ENCODE measurements around the gene EMC10.
A peak's percentile ranks its signal among the peaks of the same experiment; 100 is the strongest.
"Not testable (repeated sequence)": the region's sequence is repeated elsewhere in the genome, so short reads cannot be mapped to it uniquely, and the experiment has no call there.

EMC10 gene

DNA sequence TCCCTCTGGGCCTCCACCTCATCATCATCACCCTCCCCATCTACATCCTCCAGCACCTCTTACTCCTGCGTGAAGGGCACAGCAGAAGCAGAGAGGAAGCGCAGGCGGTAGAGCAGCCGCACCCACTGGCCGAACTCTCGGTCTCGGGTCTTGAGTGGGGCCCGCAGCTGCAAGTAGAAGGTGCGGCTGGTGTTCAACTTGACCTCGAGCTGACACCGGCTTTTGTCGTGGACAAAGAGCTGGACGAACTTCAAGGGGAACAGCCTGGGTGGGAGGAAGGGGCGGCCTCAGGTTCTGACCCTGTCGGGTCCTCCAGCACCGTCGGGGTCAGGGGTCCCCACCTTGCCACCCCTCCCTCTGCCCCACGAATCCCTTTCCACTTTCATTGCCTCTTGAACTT lies 8.7 kb upstream of the EMC10 start:
- 90% methylated on average over 15 of the region's 18 CpGs for WGBS (ENCODE audit: insufficient coverage)
- DNase-seq = no peak
- Histone ChIP-seq H3K27ac (ENCODE audit: insufficient read depth in 1 of 2, low read depth in 1 of 2, low read length in 2 of 2, poor library complexity in 1 of 2, severe bottlenecking in 2 of 2) (no peak overlapping the region), H3K4me3 (ENCODE audit: control insufficient read depth in 1 of 7, extremely low read depth in 1 of 7, insufficient read depth in 4 of 7, low read depth in 2 of 7, low read length in 6 of 7) (no peak overlapping the region), H3K36me3 (ENCODE audit: control insufficient read depth in 4 of 4, insufficient read depth in 4 of 4, low read length in 3 of 4) (no peaks in the 10 kb centered on the region), H3K27me3 (replicated peaks in 2 of 5; ENCODE audit: control insufficient read depth in 4 of 5, insufficient read depth in 5 of 5, low read length in 4 of 5) (peaks cover 0 to 2% (median 0%) of the 10 kb centered on the region in 5 experiments), H3K9me3 (ENCODE audit: control extremely low read depth in 1 of 5, control insufficient read depth in 4 of 5, insufficient read depth in 2 of 5, low read depth in 1 of 5, low read length in 4 of 5) (no peaks in the 10 kb centered on the region), H3K4me1 (ENCODE audit: control extremely low read depth in 1 of 4, control insufficient read depth in 4 of 4, insufficient read depth in 4 of 4, low read length in 3 of 4) (no peaks in the 10 kb centered on the region)
- ChIA-PET POLR2A (no interaction called here), CTCF (no interaction called here)

DNA sequence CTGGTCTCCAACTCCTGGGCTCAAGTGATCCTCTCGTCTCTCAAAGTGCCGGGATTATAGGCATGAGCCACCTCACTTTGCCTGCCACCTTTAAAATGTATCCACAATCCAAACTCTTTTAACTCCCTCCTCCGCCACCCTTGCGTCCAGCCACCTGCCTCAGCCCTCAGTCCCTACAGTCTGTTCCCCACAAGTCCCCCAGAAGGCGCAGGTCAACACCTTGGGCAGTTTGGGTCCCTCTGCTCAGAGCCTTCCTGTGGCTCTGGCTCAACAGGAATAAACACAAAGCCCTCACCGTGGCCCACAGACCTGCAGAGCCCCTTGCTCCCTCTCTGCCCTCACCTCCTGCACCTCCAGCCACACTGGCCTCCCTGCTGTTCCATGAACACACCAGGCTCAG lies 7.5 kb upstream of the EMC10 start:
- no peak overlapping the region for H3K27ac ChIP-seq (ENCODE audit: insufficient read depth in 1 of 2, low read depth in 1 of 2, low read length in 2 of 2, poor library complexity in 1 of 2, severe bottlenecking in 2 of 2)
- ChIA-PET CTCF (no interaction called here), POLR2A (no interaction called here)
- no peak for DNase-seq
- no peaks in the 10 kb centered on the region for H3K4me1 ChIP-seq (ENCODE audit: control extremely low read depth in 1 of 4, control insufficient read depth in 4 of 4, insufficient read depth in 4 of 4, low read length in 3 of 4)
- peaks cover 0 to 2% (median 0%) of the 10 kb centered on the region in 5 experiments for H3K27me3 ChIP-seq (replicated peaks in 2 of 5; ENCODE audit: control insufficient read depth in 4 of 5, insufficient read depth in 5 of 5, low read length in 4 of 5)
- no peak overlapping the region for H3K4me3 ChIP-seq (ENCODE audit: control insufficient read depth in 1 of 7, extremely low read depth in 1 of 7, insufficient read depth in 4 of 7, low read depth in 2 of 7, low read length in 6 of 7)
- H3K9me3 ChIP-seq (ENCODE audit: control extremely low read depth in 1 of 5, control insufficient read depth in 4 of 5, insufficient read depth in 2 of 5, low read depth in 1 of 5, low read length in 4 of 5) = no peaks in the 10 kb centered on the region
- WGBS (ENCODE audit: insufficient coverage) = 90% methylated on average over 6 of the region's 6 CpGs
- no peaks in the 10 kb centered on the region for H3K36me3 ChIP-seq (ENCODE audit: control insufficient read depth in 4 of 4, insufficient read depth in 4 of 4, low read length in 3 of 4)

DNA sequence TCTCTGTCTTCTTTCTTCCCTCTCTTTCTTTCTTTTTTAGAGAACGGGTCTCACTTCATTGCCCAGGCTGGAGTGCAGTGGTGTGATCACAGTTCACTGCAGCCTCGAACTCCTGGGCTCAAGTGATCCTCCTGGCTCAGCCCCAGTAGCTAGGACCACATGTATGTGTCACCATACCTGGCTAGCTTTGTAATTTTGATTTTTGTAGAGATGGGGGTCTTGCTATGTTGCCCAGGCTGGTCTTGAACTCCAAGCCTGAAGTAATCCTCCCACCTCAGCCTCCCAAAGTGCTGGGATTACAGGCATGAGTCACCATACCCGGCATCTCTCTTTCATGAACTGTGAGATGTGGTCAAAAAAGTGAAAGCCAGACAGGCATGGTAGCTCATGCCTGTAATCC lies 3.0 kb upstream of the EMC10 start:
- H3K9me3 ChIP-seq (ENCODE audit: control extremely low read depth in 1 of 5, control insufficient read depth in 4 of 5, insufficient read depth in 2 of 5, low read depth in 1 of 5, low read length in 4 of 5); POLR2A ChIA-PET; DNase-seq; H3K4me3 ChIP-seq (ENCODE audit: control insufficient read depth in 1 of 7, extremely low read depth in 1 of 7, insufficient read depth in 4 of 7, low read depth in 2 of 7, low read length in 6 of 7); H3K27ac ChIP-seq (ENCODE audit: insufficient read depth in 1 of 2, low read depth in 1 of 2, low read length in 2 of 2, poor library complexity in 1 of 2, severe bottlenecking in 2 of 2); H3K36me3 ChIP-seq (ENCODE audit: control insufficient read depth in 4 of 4, insufficient read depth in 4 of 4, low read length in 3 of 4); H3K27me3 ChIP-seq (replicated peaks in 2 of 5; ENCODE audit: control insufficient read depth in 4 of 5, insufficient read depth in 5 of 5, low read length in 4 of 5): not testable (repeated sequence)
- peaks cover 0 to 16% (median 11%) of the 10 kb centered on the region in 4 experiments for H3K4me1 ChIP-seq (ENCODE audit: control extremely low read depth in 1 of 4, control insufficient read depth in 4 of 4, insufficient read depth in 4 of 4, low read length in 3 of 4)
- CTCF ChIA-PET = interaction anchor here (0.6 to 1.1 kb wide), 3 partner anchors 9 to 96 kb away, joined by 3 read pairs; no protein-coding TSS in a partner anchor
- WGBS (ENCODE audit: insufficient coverage) = 73% methylated on average over 3 of the region's 3 CpGs

DNA sequence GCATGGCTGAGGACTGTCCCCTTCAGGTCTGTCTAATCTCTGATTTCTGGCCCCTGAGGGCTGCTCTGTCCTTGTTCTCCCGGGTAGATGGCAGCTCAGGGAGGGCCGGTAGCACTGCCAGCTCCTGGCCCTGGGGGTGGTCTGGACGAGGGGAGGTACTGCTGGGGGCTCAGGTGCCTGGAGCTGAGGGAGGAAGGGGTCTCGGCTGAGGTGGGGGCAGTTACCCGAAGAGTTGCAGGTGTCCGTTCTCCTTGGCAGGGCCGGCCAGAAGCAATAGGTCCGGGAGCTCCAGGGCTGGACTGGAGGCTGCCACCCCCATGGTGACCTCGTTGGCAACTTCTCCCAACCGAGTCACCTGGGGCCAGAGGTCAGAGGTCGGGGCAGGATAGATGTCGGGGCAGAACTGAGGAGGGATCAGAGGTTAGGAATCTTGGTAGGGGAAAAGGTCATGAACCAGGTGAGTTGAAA lies 1.2 kb upstream of the EMC10 start:
- H3K36me3 ChIP-seq (ENCODE audit: control insufficient read depth in 4 of 4, insufficient read depth in 4 of 4, low read length in 3 of 4) = peaks cover 5 to 25% (median 19%) of the 10 kb centered on the region in 4 experiments
- ChIA-PET POLR2A (interaction anchor here (0.6 kb wide), 1 partner anchor 98 kb away, joined by 3 read pairs; no protein-coding TSS in a partner anchor), CTCF (interaction anchor here (1.1 to 1.3 kb wide), 2 partner anchors 9 to 12 kb away, joined by 4 to 5 read pairs; no protein-coding TSS in a partner anchor)
- DNase-seq = no peak
- H3K4me1 ChIP-seq (ENCODE audit: control extremely low read depth in 1 of 4, control insufficient read depth in 4 of 4, insufficient read depth in 4 of 4, low read length in 3 of 4) = peaks cover 0 to 16% (median 11%) of the 10 kb centered on the region in 4 experiments
- no peaks in the 10 kb centered on the region for H3K27me3 ChIP-seq (replicated peaks in 2 of 5; ENCODE audit: control insufficient read depth in 4 of 5, insufficient read depth in 5 of 5, low read length in 4 of 5)
- H3K4me3 ChIP-seq (ENCODE audit: control insufficient read depth in 1 of 7, extremely low read depth in 1 of 7, insufficient read depth in 4 of 7, low read depth in 2 of 7, low read length in 6 of 7) = no peak overlapping the region
- peaks cover 0 to 7% (median 0%) of the 10 kb centered on the region in 5 experiments for H3K9me3 ChIP-seq (ENCODE audit: control extremely low read depth in 1 of 5, control insufficient read depth in 4 of 5, insufficient read depth in 2 of 5, low read depth in 1 of 5, low read length in 4 of 5)
- WGBS (ENCODE audit: insufficient coverage) = 90% methylated on average over 11 of the region's 12 CpGs
- no peak overlapping the region for H3K27ac ChIP-seq (ENCODE audit: insufficient read depth in 1 of 2, low read depth in 1 of 2, low read length in 2 of 2, poor library complexity in 1 of 2, severe bottlenecking in 2 of 2)

DNA sequence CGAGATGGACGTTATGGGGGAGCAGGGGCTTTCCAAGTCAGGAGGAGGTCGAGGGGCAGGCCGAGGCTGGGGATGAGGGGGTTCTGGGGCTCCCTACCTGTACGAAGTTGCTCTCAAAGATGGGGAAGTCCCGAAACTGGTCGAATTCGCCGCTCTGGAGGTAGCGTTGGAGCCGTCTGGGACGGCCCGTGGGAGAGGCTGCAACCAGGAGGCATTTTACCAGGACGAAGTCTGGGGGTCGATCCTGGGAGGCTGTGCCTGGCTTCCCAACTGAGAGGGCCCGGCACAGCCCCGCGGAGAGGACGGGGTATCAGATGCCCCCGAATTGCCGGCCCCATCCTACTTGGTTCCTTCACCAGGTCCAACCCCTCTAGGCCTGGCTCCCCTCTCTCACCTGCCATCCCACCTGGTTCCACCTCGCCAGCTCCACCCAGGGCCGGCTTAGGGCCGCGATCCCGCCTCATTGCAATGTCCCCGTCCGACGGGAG lies 527 bp upstream of the EMC10 start:
- Histone ChIP-seq H3K4me1 (ENCODE audit: control extremely low read depth in 1 of 4, control insufficient read depth in 4 of 4, insufficient read depth in 4 of 4, low read length in 3 of 4) (peaks cover 0 to 16% (median 11%) of the 10 kb centered on the region in 4 experiments), H3K36me3 (ENCODE audit: control insufficient read depth in 4 of 4, insufficient read depth in 4 of 4, low read length in 3 of 4) (peaks cover 5 to 31% (median 22%) of the 10 kb centered on the region in 4 experiments), H3K4me3 (ENCODE audit: control insufficient read depth in 1 of 7, extremely low read depth in 1 of 7, insufficient read depth in 4 of 7, low read depth in 2 of 7, low read length in 6 of 7) (peak overlapping the region in 1 of 7 experiments; percentile 98), H3K27me3 (replicated peaks in 2 of 5; ENCODE audit: control insufficient read depth in 4 of 5, insufficient read depth in 5 of 5, low read length in 4 of 5) (no peaks in the 10 kb centered on the region), H3K27ac (ENCODE audit: insufficient read depth in 1 of 2, low read depth in 1 of 2, low read length in 2 of 2, poor library complexity in 1 of 2, severe bottlenecking in 2 of 2) (no peak overlapping the region), H3K9me3 (ENCODE audit: control extremely low read depth in 1 of 5, control insufficient read depth in 4 of 5, insufficient read depth in 2 of 5, low read depth in 1 of 5, low read length in 4 of 5) (peaks cover 0 to 7% (median 0%) of the 10 kb centered on the region in 5 experiments)
- WGBS (ENCODE audit: insufficient coverage) = 84% methylated on average over 28 of the region's 29 CpGs
- POLR2A ChIA-PET = no interaction called here
- no peak for DNase-seq
- CTCF ChIA-PET = no interaction called here

DNA sequence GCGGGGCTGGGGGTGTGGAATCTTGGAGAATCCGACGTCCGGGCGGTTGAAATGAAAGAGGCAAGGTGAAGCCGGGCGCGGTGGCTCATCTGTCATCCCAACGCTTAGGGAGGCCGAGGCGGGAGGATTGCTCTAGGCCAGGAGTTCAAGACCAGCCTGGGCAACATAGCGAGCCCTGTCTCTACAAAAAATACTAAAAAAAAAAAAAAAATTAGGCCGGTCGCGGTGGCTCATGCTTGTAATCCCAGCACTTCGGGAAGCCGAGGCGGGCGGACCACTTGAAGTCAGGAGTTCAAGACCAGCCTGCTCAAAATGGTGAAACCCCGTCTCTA lies 566 bp downstream of the EMC10 start:
- WGBS (ENCODE audit: insufficient coverage) = 22% methylated on average over 17 of the region's 20 CpGs
- CTCF ChIA-PET = no interaction called here
- peaks cover 5 to 39% (median 29%) of the 10 kb centered on the region in 4 experiments for H3K36me3 ChIP-seq (ENCODE audit: control insufficient read depth in 4 of 4, insufficient read depth in 4 of 4, low read length in 3 of 4)

DNA sequence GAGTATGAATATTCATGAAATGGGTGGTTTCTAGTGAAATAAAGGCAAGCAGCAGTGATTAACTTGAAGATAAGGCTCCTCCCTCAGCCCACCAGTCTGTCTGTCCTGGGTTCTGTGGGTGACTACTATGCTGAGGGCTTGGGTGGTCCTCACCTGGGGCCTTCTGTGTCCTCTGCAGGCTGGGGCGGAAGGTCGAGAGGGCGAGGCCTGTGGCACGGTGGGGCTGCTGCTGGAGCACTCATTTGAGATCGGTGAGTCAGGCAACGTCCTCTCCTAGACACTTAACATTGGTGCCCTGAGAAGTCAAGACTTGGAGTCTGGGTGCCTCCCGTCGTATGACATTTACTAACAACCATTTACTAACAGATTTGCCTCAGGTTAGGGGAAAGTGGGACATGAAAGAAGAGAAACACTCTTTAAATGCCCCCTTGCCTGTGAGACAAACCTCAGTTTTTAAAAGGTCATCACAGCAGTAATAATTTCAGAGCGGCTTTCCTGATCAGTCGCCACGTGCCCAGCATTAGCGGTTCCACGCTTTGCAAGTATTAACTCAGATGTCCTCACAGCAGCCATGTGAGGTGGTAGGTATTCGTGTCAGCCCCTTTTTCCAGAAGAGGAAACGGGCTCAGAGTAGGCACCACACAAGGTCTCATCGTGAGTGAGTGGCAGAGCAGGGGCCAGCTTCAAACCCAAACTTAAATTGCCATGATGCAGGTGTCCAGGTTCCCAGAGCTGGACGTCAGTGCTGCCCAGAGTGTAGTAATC lies 1.6 kb downstream of the EMC10 start:
- POLR2A ChIA-PET = no interaction called here
- H3K9me3 ChIP-seq (ENCODE audit: control extremely low read depth in 1 of 5, control insufficient read depth in 4 of 5, insufficient read depth in 2 of 5, low read depth in 1 of 5, low read length in 4 of 5) = peaks cover 0 to 7% (median 0%) of the 10 kb centered on the region in 5 experiments
- no peak for DNase-seq
- peak overlapping the region in 3 of 7 experiments; percentile 89 to 98 (median 95) for H3K4me3 ChIP-seq (ENCODE audit: control insufficient read depth in 1 of 7, extremely low read depth in 1 of 7, insufficient read depth in 4 of 7, low read depth in 2 of 7, low read length in 6 of 7)
- no peaks in the 10 kb centered on the region for H3K27me3 ChIP-seq (replicated peaks in 2 of 5; ENCODE audit: control insufficient read depth in 4 of 5, insufficient read depth in 5 of 5, low read length in 4 of 5)
- CTCF ChIA-PET = interaction anchor here (1.1 to 1.7 kb wide), 3 partner anchors 17 to 107 kb away, joined by 3 to 5 read pairs (median 3); no protein-coding TSS in a partner anchor
- H3K4me1 ChIP-seq (ENCODE audit: control extremely low read depth in 1 of 4, control insufficient read depth in 4 of 4, insufficient read depth in 4 of 4, low read length in 3 of 4) = peaks cover 0 to 16% (median 11%) of the 10 kb centered on the region in 4 experiments
- 99% methylated on average over 14 of the region's 17 CpGs for WGBS (ENCODE audit: insufficient coverage)
- no peak overlapping the region for H3K27ac ChIP-seq (ENCODE audit: insufficient read depth in 1 of 2, low read depth in 1 of 2, low read length in 2 of 2, poor library complexity in 1 of 2, severe bottlenecking in 2 of 2)
- H3K36me3 ChIP-seq (ENCODE audit: control insufficient read depth in 4 of 4, insufficient read depth in 4 of 4, low read length in 3 of 4) = peaks cover 5 to 47% (median 36%) of the 10 kb centered on the region in 4 experiments

More for the DNA sequence above, 566 bp downstream of the EMC10 start:
- no peaks in the 10 kb centered on the region for H3K27me3 ChIP-seq (replicated peaks in 2 of 5; ENCODE audit: control insufficient read depth in 4 of 5, insufficient read depth in 5 of 5, low read length in 4 of 5)
- H3K27ac ChIP-seq (ENCODE audit: insufficient read depth in 1 of 2, low read depth in 1 of 2, low read length in 2 of 2, poor library complexity in 1 of 2, severe bottlenecking in 2 of 2) = peak overlapping the region; percentile 33 to 81
- H3K4me3 ChIP-seq (ENCODE audit: control insufficient read depth in 1 of 7, extremely low read depth in 1 of 7, insufficient read depth in 4 of 7, low read depth in 2 of 7, low read length in 6 of 7) = peak overlapping the region; percentile 84 to 98 (median 89)
- no peak for DNase-seq
- H3K4me1 ChIP-seq (ENCODE audit: control extremely low read depth in 1 of 4, control insufficient read depth in 4 of 4, insufficient read depth in 4 of 4, low read length in 3 of 4) = peaks cover 0 to 16% (median 11%) of the 10 kb centered on the region in 4 experiments
- H3K9me3 ChIP-seq (ENCODE audit: control extremely low read depth in 1 of 5, control insufficient read depth in 4 of 5, insufficient read depth in 2 of 5, low read depth in 1 of 5, low read length in 4 of 5) = peaks cover 0 to 7% (median 0%) of the 10 kb centered on the region in 5 experiments
- POLR2A ChIA-PET = no interaction called here

All from common myeloid progenitor, CD34-positive (primary cell).